Karpas-422 (cell line): ENCODE results near the gene PLCG1. TPM values are rescaled to one million over a fixed set of nuclear protein-coding genes. Genes with fewer than 3 reads are reported as not detected.

Experiments used
- DNase-seq: peaks from one replicate; pipeline ENCODE4 v3.0.0-alpha.2; 2015
- H2AFZ ChIP-seq: fragments of 200-600 bp; sonication (generic); 2 replicates; pipeline ENCODE4 v1.6.1; 2014; ENCODE audit warnings: antibody characterized with exemption, low read length, mixed read lengths
- H3K27ac ChIP-seq: fragments of 200-600 bp; sonication (generic); 2 replicates; pipeline ENCODE4 v1.5.1; 2014; ENCODE audit warnings: mild to moderate bottlenecking, low read length, moderate library complexity
- H3K27me3 ChIP-seq: fragments of 200-600 bp; sonication (generic); 2 replicates; pipeline ENCODE4 v1.6.1; 2014; ENCODE audit warnings: low read length, mixed read lengths
- H3K36me3 ChIP-seq: fragments of 200-600 bp; sonication (generic); 2 replicates; pipeline ENCODE4 v1.6.1; 2014; ENCODE audit warnings: low read length, mixed read lengths; ENCODE audit not compliant: insufficient read depth
- H3K4me1 ChIP-seq: fragments of 200-600 bp; sonication (generic); 2 replicates; pipeline ENCODE4 v1.6.1; 2014; ENCODE audit warnings: mild to moderate bottlenecking, low read length, mixed read lengths
- H3K4me2 ChIP-seq: fragments of 200-600 bp; sonication (generic); 2 replicates; pipeline ENCODE4 v1.6.1; 2014; ENCODE audit warnings: low read length, low read depth, mild to moderate bottlenecking; ENCODE audit not compliant: poor library complexity, severe bottlenecking
- H3K4me3 ChIP-seq: fragments of 200-600 bp; sonication (generic); 2 replicates; pipeline ENCODE4 v1.5.1; 2014; ENCODE audit warnings: mild to moderate bottlenecking, antibody characterized with exemption, low read length, mixed read lengths
- H3K79me2 ChIP-seq: fragments of 200-600 bp; sonication (generic); 2 replicates; pipeline ENCODE4 v1.6.1; 2014; ENCODE audit warnings: mild to moderate bottlenecking, low read length, mixed read lengths
- H3K9ac ChIP-seq: fragments of 200-600 bp; sonication (generic); 2 replicates; pipeline ENCODE4 v1.6.0; 2014; ENCODE audit warnings: low read length
- H3K9me2 ChIP-seq: fragments of 200-600 bp; sonication (generic), shearing (Covaris generic); replicated peaks from 2 replicates; pipeline ENCODE4 v1.6.0; 2014; ENCODE audit warnings: mild to moderate bottlenecking, low read length, moderate library complexity; ENCODE audit not compliant: insufficient read depth
- H3K9me3 ChIP-seq: fragments of 300-700, 200-600 bp; sonication (generic); 2 replicates; pipeline ENCODE4 v1.6.1; 2014; ENCODE audit warnings: low read length, mixed read lengths
- H4K20me1 ChIP-seq: fragments of 200-600 bp; sonication (generic); 2 replicates; pipeline ENCODE4 v1.6.1; 2014; ENCODE audit warnings: mild to moderate bottlenecking, antibody characterized with exemption, low read length, low read depth; ENCODE audit not compliant: insufficient read depth
- total RNA-seq: library from RNA; depleted of rRNA; stranded (reverse); fragments of >200 nt; shearing (Covaris generic); gene quantifications from 2 replicates; pipeline ENCODE4 v1.2.3, GENCODE V29; 2014; ENCODE audit warnings: low replicate concordance

PLCG1 gene
- total RNA-seq, 1 experiment from 2014 or later: 48.6 TPM

GRCh38 chr20:41152108-41152757 lies 14.9 kb downstream of the PLCG1 start:
- Histone ChIP-seq H3K36me3 (no peaks in the 10 kb centered on the region), H3K4me2 (no peak overlapping the region), H2AFZ (no peak overlapping the region), H3K27ac (no peak overlapping the region), H3K4me1 (peaks cover 14% of the 10 kb centered on the region), H3K9me3 (no peaks in the 10 kb centered on the region), H4K20me1 (peaks cover 25% of the 10 kb centered on the region), H3K9ac (no peak overlapping the region), H3K79me2 (peaks cover 98% of the 10 kb centered on the region), H3K9me2 (no peaks in the 10 kb centered on the region), H3K27me3 (no peaks in the 10 kb centered on the region), H3K4me3 (no peak overlapping the region)
- no peak for DNase-seq

- Histone ChIP-seq H4K20me1 (peaks cover 25% of the 10 kb centered on the region), H3K9me2 (no peaks in the 10 kb centered on the region), H3K9me3 (no peaks in the 10 kb centered on the region), H3K4me3 (no peak overlapping the region), H3K36me3 (no peaks in the 10 kb centered on the region), H3K4me1 (peaks cover 14% of the 10 kb centered on the region), H2AFZ (no peak overlapping the region), H3K27ac (no peak overlapping the region), H3K4me2 (no peak overlapping the region), H3K27me3 (no peaks in the 10 kb centered on the region), H3K79me2 (peaks cover 92% of the 10 kb centered on the region), H3K9ac (no peak overlapping the region)
- DNase-seq: no peak
These were observed 17.3 kb downstream of the PLCG1 start for GRCh38 chr20:41154436-41155176.

GRCh38 chr20:41155261-41155660 lies 17.9 kb downstream of the PLCG1 start:
- H3K9me2 ChIP-seq: no peaks in the 10 kb centered on the region
- H4K20me1 ChIP-seq: peaks cover 25% of the 10 kb centered on the region
- H3K4me2 ChIP-seq: no peak overlapping the region
- no peak for DNase-seq
- no peaks in the 10 kb centered on the region for H3K27me3 ChIP-seq
- no peaks in the 10 kb centered on the region for H3K36me3 ChIP-seq
- peaks cover 86% of the 10 kb centered on the region for H3K79me2 ChIP-seq
- no peak overlapping the region for H3K27ac ChIP-seq
- H3K4me1 ChIP-seq: peaks cover 14% of the 10 kb centered on the region
- H2AFZ ChIP-seq: no peak overlapping the region
- no peak overlapping the region for H3K4me3 ChIP-seq
- no peak overlapping the region for H3K9ac ChIP-seq
- H3K9me3 ChIP-seq: no peaks in the 10 kb centered on the region

GRCh38 chr20:41158082-41158625 lies 20.8 kb downstream of the PLCG1 start:
- Histone ChIP-seq H2AFZ (no peak overlapping the region), H3K4me3 (no peak overlapping the region), H3K9me3 (no peaks in the 10 kb centered on the region), H3K27ac (no peak overlapping the region), H3K27me3 (no peaks in the 10 kb centered on the region), H3K4me2 (no peak overlapping the region), H4K20me1 (peaks cover 11% of the 10 kb centered on the region), H3K9me2 (no peaks in the 10 kb centered on the region), H3K9ac (no peak overlapping the region), H3K79me2 (peaks cover 57% of the 10 kb centered on the region), H3K36me3 (no peaks in the 10 kb centered on the region), H3K4me1 (peaks cover 14% of the 10 kb centered on the region)
- DNase-seq: no peak

- no peaks in the 10 kb centered on the region for H3K9me2 ChIP-seq
- no peak for DNase-seq
- H3K4me1 ChIP-seq: peaks cover 9% of the 10 kb centered on the region; the same call in 1 of the 2 replicates
- H3K79me2 ChIP-seq: peaks cover 43% of the 10 kb centered on the region
- H3K27me3 ChIP-seq: no peaks in the 10 kb centered on the region
- H3K9ac ChIP-seq: no peak overlapping the region
- H3K9me3 ChIP-seq: no peaks in the 10 kb centered on the region
- no peak overlapping the region for H3K4me3 ChIP-seq
- H3K27ac ChIP-seq: no peak overlapping the region
- H2AFZ ChIP-seq: no peak overlapping the region
- peaks cover 10% of the 10 kb centered on the region for H4K20me1 ChIP-seq
- H3K36me3 ChIP-seq: peaks cover 2% of the 10 kb centered on the region
- no peak overlapping the region for H3K4me2 ChIP-seq
These were observed 22.2 kb downstream of the PLCG1 start for GRCh38 chr20:41159547-41159946.

- no peak overlapping the region for H3K27ac ChIP-seq
- H3K4me2 ChIP-seq: no peak overlapping the region
- H4K20me1 ChIP-seq: peaks cover 7% of the 10 kb centered on the region
- H3K4me1 ChIP-seq: peaks cover 8% of the 10 kb centered on the region; the same call in 1 of the 2 replicates
- no peak overlapping the region for H2AFZ ChIP-seq
- peaks cover 32% of the 10 kb centered on the region for H3K79me2 ChIP-seq
- H3K9ac ChIP-seq: no peak overlapping the region
- H3K9me2 ChIP-seq: no peaks in the 10 kb centered on the region
- no peak for DNase-seq
- no peak overlapping the region for H3K4me3 ChIP-seq
- no peaks in the 10 kb centered on the region for H3K27me3 ChIP-seq
- peaks cover 8% of the 10 kb centered on the region for H3K36me3 ChIP-seq
- H3K9me3 ChIP-seq: no peaks in the 10 kb centered on the region
These were observed 23.3 kb downstream of the PLCG1 start for GRCh38 chr20:41160686-41161085.

GRCh38 chr20:41161886-41162285 lies 24.5 kb downstream of the PLCG1 start:
- peaks cover 2% of the 10 kb centered on the region; the same call in 1 of the 2 replicates for H3K4me1 ChIP-seq
- peaks cover 20% of the 10 kb centered on the region for H3K79me2 ChIP-seq
- peaks cover 8% of the 10 kb centered on the region for H3K36me3 ChIP-seq
- no peaks in the 10 kb centered on the region for H3K9me2 ChIP-seq
- no peaks in the 10 kb centered on the region; the same call in 1 of the 2 replicates for H4K20me1 ChIP-seq
- H3K9ac ChIP-seq: no peak overlapping the region
- H3K4me2 ChIP-seq: no peak overlapping the region
- H3K4me3 ChIP-seq: no peak overlapping the region
- no peak overlapping the region for H2AFZ ChIP-seq
- no peaks in the 10 kb centered on the region for H3K27me3 ChIP-seq
- no peak overlapping the region for H3K27ac ChIP-seq
- H3K9me3 ChIP-seq: no peaks in the 10 kb centered on the region
- DNase-seq: no peak

- no peak for DNase-seq
- H3K4me2 ChIP-seq: no peak overlapping the region
- no peak overlapping the region for H2AFZ ChIP-seq
- no peaks in the 10 kb centered on the region for H3K27me3 ChIP-seq
- no peak overlapping the region for H3K9ac ChIP-seq
- H3K4me3 ChIP-seq: no peak overlapping the region
- H3K27ac ChIP-seq: no peak overlapping the region
- H3K4me1 ChIP-seq: no peaks in the 10 kb centered on the region
- no peaks in the 10 kb centered on the region; the same call in 1 of the 2 replicates for H4K20me1 ChIP-seq
- H3K9me2 ChIP-seq: no peaks in the 10 kb centered on the region
- peaks cover 9% of the 10 kb centered on the region for H3K36me3 ChIP-seq
- H3K9me3 ChIP-seq: no peaks in the 10 kb centered on the region
- peaks cover 15% of the 10 kb centered on the region for H3K79me2 ChIP-seq
These were observed 25.1 kb downstream of the PLCG1 start for GRCh38 chr20:41162396-41162795.
